HG02885 (cell line): Measurements from ENCODE around the gene GCAT.

Source experiments
- ATAC-seq: cut with Tn5 transposase; IDR thresholded peaks from one replicate; pipeline ENCODE4 v1.9.1; 2021; ENCODE audit warnings: mild to moderate bottlenecking; ENCODE audit not compliant: unreplicated experiment, poor library complexity

Gene GCAT

GRCh38 chr22:37806409-37807333 lies 1.1 kb upstream of the GCAT start:
- ATAC-seq: no peak

DNA sequence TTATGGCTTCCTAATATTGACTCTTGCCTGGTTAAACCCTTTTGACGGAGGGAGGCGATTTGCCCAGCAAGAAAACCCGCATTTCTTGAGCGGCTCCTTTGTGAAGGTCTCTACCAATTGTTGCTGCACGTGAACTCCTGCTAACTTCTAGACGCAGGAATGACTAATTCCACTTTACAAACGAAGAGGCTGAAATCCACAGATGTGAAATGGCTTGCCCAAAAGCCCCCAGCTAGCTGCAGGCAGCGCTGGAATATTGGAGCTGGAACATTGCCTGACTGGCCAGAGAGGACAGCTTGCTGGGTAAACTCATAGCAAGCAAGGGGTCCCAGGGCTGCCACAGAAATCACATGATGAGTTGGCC lies 542 bp downstream of the GCAT start:
- no peak for ATAC-seq

GRCh38 chr22:37809672-37810333 lies 2.1 kb downstream of the GCAT start:
- no peak for ATAC-seq

DNA sequence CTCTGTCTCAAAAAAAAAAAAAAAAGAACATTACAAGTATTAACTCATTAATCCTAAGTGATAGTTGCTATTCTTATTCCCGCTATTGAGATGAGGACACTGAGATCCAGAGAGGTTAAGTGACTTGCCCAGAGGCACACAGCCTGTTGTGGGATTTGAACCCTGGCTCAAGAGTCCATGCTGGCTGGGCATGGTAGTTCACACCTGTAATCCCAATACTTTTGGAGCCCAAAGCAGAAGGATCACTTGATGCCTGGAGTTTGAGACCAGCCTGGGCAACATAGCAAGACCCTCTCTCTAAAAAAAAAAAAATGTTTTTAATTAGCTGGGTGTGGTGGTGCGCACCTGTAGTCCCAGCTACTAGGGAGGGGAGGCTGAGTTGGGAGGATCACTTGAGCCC lies 4.1 kb downstream of the GCAT start:
- no peak for ATAC-seq

DNA sequence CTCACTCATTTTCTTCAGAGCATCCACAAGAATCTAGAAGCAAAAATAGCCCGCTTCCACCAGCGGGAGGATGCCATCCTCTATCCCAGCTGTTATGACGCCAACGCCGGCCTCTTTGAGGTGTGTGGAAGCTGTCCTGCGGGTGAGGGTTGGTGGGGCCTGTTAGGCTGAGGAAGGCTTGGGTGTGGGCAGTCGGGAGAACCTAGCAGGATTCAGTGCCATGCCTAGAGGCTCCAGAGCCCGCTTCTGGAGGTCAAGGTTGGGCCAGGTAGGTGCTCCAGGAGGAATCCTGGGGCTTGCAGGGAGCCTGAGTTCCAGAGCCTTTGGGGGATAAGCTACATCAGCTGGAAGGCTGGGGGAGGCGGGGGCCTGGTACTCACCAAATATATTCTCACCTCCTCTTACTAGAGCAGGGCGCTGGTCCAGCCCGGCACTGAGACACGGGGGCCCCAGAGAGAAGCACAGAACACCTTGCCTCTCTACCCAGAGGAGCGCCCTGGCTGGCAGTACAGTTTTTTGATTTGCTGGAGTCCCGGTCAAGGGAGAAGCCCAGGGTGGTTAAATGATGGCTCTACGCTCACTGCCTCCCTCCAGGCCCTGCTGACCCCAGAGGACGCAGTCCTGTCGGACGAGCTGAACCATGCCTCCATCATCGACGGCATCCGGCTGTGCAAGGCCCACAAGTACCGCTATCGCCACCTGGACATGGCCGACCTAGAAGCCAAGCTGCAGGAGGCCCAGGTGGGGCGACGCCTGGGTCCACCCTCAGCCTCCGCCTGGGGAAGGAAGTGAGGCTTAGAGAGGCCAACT lies 5.3 kb downstream of the GCAT start:
- no peak for ATAC-seq

DNA sequence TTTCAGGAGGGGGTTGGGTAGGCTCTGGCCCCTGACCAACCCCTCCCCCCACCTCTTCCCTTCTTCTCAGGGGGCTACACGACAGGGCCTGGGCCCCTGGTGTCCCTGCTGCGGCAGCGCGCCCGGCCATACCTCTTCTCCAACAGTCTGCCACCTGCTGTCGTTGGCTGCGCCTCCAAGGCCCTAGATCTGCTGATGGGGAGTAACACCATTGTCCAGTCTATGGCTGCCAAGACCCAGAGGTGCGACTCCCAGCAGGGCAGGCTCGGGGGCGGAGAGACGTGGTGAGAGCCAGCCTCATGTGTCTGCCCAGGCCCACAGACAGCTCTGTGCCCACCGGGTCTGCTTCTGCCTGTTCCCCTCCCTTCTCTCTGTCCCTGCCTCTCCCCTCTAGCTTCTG lies 7.9 kb downstream of the GCAT start:
- ATAC-seq: no peak

DNA sequence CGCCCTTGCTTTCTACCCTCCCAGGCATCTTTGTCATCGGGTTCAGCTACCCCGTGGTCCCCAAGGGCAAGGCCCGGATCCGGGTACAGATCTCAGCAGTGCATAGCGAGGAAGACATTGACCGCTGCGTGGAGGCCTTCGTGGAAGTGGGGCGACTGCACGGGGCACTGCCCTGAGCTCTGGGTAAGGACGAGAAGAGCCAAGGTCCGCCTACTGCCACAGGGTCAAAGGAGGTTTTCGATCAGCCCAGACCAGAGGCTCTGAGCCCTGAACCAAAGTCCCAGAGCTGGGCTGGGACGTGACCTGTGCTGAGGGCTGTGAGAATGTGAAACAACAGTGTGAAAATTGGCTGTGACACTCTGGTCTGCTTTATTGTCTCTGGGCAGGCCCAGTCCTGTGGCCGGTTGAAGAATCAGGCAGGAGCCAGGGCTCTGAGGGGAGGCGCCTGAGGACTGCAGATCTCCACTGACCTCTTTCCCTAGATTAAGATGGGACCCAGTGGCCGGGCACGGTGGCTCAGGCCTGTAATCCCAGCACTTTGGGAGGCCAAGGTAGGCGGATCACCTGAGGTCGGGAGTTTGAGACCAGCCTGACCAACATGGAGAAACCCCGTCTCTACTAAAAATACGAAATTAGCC lies 8.9 kb downstream of the GCAT start:
- no peak for ATAC-seq

- peak; percentile 52 for ATAC-seq
These were observed 10.1 kb downstream of the GCAT start for GRCh38 chr22:37817705-37818408.

GRCh38 chr22:37818409-37819104 lies 10.8 kb downstream of the GCAT start:
- no peak for ATAC-seq

GRCh38 chr22:37819105-37819433 lies 11.3 kb downstream of the GCAT start:
- no peak for ATAC-seq

DNA sequence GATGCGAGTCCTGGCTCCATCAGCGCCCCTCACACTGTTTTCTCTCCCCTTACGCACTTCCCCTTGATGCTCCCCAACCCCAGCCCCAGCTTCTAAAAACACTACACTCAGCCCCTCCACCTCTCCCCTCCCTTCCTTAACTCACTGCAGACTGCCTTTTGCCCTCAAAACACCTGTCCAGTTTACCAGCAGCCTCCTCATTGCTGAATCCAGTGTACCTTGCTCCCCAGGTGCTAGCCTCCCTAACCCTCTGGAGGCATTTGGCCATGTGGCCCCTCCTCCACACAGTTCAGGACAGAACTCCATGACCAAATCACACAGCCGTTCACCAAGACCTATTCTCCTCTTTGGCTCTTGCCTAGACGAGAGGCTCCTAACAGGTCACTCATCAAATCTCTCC lies 12.6 kb downstream of the GCAT start:
- no peak for ATAC-seq

- ATAC-seq: no peak
These were observed 14.5 kb downstream of the GCAT start for GRCh38 chr22:37822079-37822833.

DNA sequence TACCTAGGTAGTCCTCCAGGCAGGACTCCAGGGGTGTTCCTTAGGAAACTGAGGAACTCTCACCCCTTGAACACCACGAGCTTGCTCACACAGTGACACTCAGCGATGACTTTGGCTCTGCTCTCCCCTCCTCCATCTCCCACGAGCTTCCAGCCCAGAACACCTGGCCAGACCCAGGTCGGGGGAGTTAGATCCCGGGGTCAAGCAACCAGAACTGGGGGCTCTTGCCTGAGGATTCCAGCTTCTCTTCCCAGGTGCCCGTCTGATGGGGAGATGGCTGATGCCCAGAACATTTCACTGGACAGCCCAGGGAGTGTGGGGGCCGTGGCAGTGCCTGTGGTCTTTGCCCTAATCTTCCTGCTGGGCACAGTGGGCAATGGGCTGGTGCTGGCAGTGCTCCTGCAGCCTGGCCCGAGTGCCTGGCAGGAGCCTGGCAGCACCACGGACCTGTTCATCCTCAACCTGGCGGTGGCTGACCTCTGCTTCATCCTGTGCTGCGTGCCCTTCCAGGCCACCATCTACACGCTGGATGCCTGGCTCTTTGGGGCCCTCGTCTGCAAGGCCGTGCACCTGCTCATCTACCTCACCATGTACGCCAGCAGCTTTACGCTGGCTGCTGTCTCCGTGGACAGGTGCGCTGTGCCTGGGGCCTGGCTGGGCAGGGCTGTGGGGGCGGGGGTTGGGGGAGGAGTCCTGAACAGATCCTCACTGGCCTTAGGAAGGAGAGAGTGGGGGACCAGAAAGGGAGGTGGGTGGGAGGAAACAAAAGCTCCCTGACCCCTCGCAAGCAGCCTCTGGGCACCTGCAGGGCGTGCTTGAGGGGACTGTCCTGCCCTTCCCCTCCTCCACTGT lies 15.6 kb downstream of the GCAT start, which contains the start of gene GALR3:
GALR3 (plus strand) TSS at position 249 of the 852 bp plus-strand sequence; CDS start at position 274, 25 bp downstream.
- ATAC-seq: no peak

DNA sequence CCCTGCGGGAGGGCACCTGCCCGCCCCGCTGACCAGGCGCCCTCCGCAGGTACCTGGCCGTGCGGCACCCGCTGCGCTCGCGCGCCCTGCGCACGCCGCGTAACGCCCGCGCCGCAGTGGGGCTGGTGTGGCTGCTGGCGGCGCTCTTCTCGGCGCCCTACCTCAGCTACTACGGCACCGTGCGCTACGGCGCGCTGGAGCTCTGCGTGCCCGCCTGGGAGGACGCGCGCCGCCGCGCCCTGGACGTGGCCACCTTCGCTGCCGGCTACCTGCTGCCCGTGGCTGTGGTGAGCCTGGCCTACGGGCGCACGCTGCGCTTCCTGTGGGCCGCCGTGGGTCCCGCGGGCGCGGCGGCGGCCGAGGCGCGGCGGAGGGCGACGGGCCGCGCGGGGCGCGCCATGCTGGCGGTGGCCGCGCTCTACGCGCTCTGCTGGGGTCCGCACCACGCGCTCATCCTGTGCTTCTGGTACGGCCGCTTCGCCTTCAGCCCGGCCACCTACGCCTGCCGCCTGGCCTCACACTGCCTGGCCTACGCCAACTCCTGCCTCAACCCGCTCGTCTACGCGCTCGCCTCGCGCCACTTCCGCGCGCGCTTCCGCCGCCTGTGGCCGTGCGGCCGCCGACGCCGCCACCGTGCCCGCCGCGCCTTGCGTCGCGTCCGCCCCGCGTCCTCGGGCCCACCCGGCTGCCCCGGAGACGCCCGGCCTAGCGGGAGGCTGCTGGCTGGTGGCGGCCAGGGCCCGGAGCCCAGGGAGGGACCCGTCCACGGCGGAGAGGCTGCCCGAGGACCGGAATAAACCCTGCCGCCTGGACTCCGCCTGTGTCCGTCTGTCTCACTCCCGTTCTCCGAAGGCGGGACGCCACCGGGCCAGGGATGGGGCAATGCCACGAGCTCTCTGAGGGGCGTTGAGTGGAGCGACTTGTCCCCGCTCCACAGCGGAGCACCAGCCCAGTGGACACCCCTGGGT lies 17.2 kb downstream of the GCAT start:
- no peak for ATAC-seq

- ATAC-seq: no peak
These were observed 19.3 kb downstream of the GCAT start for GRCh38 chr22:37827056-37827455.

DNA sequence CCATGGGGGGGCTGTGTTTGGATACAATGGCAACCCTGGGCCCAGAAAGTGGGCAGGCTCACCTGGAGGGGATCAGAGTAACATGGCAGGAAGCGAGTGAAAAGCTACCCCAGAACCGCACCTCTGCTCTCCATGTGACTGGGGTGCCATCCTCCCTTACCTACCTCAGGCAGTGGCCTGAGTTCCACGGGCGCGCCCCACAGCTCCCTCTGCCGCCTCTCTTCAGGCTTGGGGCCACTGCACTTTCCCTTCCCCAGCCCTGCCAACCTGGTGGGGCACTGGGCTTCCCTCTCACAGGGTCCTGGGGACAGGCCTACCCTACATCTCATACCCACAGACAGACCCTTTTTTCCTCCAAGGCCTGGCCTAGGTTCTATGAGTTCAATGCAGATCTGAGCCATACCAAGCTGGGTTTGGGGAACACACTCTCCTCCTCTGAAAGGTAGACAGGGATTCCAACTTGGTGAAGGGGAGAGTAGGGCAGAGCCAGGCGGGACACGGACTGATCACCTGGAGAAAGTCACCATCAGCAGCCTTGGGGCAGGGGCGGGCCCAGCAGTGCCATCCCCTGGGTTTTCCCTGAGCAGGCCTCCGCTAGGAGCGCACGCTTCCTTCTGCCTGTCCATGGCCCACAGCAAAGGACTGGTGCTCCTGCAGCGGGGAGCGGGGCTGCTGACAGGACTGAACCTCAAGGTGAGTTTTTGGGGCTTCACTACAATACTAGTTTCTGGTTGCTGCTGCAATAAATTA lies 22.5 kb downstream of the GCAT start:
- no peak for ATAC-seq
